Measurements from ENCODE around the gene ZSCAN12.
A peak's percentile ranks its signal among the peaks of the same experiment; 100 is the strongest.

The ZSCAN12 gene

DNA sequence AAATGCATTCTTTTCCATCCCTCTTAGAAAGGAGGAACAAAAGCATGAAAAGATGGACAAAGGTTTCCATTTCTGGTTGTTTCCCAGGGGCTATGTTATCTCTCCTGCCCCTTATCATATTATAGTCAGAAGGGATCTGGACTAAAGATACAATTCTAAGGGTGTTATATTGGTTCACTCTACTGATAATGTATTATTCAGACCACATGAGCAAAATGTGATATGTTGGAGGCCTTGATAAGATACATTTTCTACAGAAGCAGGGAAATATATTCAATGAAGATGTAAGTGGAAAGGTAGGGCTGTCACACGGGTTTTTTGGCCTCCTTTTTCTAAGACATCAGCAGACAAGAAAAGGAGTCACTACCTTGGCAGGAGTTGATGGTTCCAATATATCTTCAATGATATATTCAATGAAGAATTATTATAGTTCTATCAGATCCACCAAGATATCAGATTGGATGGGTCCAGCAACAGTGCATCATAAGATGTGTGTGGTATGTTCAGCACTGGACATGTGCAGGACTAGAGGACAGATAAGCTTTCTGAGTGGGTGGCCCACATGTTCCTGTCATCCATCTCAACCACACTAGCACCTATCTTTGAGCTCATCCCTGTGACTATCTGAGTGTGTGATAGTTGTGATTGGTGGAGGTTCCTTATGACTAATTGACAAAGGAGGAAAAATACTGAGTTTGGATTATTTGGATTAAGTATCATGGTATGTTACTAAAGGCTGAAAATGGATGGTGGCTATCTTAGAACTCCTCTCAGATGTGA is 55.5 kb downstream of the ZSCAN12 start:
- TF ChIP-seq, protein P1, sequence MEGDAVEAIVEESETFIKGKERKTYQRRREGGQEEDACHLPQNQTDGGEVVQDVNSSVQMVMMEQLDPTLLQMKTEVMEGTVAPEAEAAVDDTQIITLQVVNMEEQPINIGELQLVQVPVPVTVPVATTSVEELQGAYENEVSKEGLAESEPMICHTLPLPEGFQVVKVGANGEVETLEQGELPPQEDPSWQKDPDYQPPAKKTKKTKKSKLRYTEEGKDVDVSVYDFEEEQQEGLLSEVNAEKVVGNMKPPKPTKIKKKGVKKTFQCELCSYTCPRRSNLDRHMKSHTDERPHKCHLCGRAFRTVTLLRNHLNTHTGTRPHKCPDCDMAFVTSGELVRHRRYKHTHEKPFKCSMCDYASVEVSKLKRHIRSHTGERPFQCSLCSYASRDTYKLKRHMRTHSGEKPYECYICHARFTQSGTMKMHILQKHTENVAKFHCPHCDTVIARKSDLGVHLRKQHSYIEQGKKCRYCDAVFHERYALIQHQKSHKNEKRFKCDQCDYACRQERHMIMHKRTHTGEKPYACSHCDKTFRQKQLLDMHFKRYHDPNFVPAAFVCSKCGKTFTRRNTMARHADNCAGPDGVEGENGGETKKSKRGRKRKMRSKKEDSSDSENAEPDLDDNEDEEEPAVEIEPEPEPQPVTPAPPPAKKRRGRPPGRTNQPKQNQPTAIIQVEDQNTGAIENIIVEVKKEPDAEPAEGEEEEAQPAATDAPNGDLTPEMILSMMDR (IDR thresholded peaks at IDR 0.05; ENCODE audit: extremely low read depth, missing control alignments): no peak
- no peak for DNase-seq (ENCODE audit: low spot score)

- DNase-seq (ENCODE audit: low spot score): no peak
- TF ChIP-seq, protein P1 (IDR thresholded peaks at IDR 0.05; ENCODE audit: extremely low read depth, missing control alignments): no peak
These were observed 59.0 kb downstream of the ZSCAN12 start for GRCh38 chr6:28340310-28341095.

DNA sequence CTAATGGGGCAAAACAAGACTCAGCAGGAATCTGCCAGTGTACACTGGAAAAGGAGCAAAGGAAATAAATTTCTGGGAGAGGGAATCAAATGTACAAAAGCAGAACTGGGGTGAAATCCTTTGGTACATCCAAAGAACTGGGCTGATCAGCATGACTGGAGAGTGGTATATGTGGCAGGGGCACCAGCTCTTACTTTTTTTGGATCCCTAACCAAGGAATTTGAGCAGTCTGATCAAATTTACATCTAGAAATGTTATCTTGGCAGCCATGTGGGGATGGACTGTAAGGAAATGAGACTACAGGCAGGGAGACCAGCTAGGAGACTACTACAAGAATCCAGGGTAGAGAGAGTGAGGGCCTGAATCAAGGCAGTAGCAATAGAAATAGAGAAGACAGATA is 62.4 kb downstream of the ZSCAN12 start:
- DNase-seq (ENCODE audit: low spot score): no peak
- TF ChIP-seq, protein P1 (IDR thresholded peaks at IDR 0.05; ENCODE audit: extremely low read depth, missing control alignments): no peak

GRCh38 chr6:28336284-28337120 is 63.0 kb downstream of the ZSCAN12 start:
- peak; percentile 26 for DNase-seq (ENCODE audit: low spot score)
- TF ChIP-seq, protein P1 (IDR thresholded peaks at IDR 0.05; ENCODE audit: extremely low read depth, missing control alignments): no peak

- DNase-seq (ENCODE audit: low spot score): peak; percentile 79
- TF ChIP-seq, protein P1 (IDR thresholded peaks at IDR 0.05; ENCODE audit: extremely low read depth, missing control alignments): no peak
These were observed 63.8 kb downstream of the ZSCAN12 start, which contains the start of gene ZSCAN31 for GRCh38 chr6:28335564-28336283. ZSCAN31 (minus strand) TSS chr6:28336148; CDS start chr6:28329683, 6,465 bp downstream.

DNA sequence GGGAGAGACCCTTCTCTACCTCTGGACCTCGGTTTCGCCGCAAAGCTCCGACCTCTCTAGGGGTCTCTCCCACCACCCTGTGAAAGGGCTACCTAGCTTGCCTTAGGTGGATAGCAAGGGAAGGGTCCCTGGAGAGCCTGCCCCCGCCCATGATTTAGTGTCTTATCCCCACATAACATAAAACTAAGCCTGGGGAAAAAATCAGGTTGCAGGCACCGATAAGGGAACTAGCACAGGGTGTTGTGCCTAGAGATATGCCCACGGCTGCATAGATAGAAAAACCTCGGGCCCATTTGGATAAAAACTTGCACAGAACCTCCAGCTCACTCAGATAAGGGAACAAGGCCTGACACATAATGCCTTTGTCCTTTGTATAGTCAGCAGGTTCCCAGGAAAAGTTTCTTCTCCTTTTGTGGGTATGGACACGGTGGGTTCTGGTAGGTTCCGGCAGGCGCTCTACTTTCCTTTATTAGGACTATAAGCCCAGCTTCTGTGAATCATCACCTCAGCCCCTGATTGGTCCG is 64.4 kb downstream of the ZSCAN12 start:
- TF ChIP-seq, protein P1 (IDR thresholded peaks at IDR 0.05; ENCODE audit: extremely low read depth, missing control alignments): no peak
- no peak for DNase-seq (ENCODE audit: low spot score)
